GM19452 (cell line): ENCODE measurements around the gene AGXT2.
A peak's percentile ranks its signal among the peaks of the same experiment; 100 is the strongest.

ENCODE experiments used
- ATAC-seq: cut with Tn5 transposase; IDR thresholded peaks from one replicate; pipeline ENCODE4 v1.9.1; 2021; ENCODE audit not compliant: unreplicated experiment

Gene AGXT2

DNA sequence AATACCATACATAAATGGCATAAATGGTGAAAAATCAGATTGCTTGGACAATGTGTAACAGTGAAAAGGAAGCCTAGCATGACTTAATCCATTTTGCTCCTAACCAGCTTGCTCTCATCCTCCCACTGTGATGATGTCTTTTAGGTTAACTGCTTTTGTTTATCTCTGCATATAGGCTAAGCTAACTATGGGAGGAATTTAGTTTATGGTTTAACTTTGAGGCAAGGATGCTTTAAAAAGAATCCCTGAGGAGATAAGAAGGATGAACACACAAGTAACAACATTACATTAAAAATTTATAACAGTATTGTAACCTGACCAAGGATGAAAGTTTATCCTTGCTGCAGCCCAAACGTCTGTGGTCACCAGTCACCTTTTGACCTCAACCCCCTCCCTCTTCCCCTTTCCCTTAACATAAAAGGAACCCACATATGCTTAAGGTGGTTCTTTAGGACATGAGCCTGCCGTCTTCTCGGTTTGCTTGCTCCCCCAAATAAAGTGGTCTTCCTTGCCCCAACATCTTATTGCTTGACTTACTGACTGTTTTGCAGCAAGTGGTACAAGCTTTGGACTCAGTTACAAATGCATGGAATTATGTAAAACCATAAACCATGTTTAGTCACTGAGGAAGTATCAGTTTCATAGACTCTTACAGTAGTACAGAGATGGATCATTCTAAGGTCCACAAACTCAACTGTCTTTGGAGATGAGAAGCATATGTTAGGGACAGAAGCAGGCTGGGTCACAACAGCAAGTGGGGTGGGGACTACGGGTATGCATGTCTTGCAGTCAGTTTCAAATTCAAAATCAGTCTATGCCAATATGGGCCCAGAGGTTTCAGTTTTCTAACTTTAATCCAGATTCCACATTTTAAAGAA is 31.3 kb downstream of the AGXT2 start:
- ATAC-seq, result peak; percentile 80

DNA sequence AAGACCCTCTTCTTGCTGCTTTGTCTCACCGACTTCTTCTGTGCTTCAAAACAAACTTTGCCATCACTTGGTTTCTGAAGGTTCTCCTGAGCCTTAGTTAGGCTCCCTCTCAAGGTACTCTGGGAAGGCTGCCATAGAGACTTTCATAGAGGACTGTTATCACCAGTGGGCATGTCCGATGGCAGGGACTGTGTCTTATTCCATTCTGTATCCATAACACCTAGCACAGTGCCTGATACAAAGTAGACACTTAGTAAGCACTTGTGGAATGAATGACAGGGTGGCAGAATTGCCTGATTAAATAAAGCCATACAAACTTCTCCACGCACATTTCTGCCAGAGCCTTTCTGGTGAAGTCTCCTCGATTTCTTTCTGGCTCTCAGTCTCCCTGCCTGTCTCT is 32.7 kb downstream of the AGXT2 start:
- ATAC-seq, result no peak

DNA sequence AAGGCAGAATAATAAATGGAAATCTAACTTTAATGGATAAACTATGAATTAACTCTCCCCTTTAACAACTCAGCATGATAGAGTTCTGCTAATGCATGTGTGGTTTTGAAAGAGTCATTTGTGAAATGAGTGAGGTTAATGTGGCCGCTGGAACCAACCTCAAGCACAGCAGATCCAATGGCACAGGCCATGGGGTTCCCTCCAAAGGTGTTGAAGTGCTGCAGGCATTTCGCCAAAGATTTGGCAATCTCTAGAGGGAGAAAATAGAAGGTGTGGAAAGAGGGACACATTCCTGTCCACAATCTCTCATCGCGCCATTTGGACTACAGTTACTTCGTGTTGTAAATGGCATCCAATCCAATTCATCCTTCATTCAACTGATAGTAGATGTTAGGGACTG is 35.0 kb downstream of the AGXT2 start:
- ATAC-seq, result no peak

DNA sequence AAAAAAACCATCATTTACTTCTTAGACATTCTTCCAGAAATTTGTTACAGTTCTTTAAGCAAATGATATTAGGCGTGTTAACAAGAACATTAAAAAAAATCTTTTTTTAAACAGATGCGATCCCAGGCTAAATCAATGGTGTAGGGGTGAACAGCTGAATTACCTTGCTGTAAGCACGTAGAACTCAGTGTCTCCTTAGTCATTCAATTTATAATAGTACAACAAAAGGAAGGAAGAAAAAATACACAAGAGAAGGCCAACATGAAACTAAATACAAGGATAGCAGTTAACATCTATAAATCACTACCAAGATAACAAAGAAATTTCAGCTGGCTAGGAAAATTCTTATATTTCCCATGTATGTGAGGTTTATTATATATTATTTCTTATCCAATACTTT is 35.4 kb downstream of the AGXT2 start:
- no peak for ATAC-seq

DNA sequence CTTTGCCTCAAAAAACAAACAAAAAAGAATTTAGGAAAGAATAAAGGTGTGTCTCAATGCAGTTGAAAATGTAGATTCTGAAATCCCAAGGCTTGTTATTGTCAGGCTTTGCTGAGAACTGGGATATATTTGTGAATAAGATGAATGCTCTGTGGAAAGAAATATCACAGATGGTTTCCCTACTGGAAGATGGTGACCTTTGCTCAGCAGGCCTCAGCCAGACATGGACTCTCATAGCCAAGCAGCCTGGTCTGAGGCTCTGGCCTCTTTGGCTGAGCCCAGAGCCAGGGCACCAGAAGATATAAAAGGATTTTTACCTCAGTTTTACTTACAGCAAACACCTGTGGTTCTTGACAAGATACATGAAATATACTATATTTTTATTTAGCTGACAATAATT is 37.1 kb downstream of the AGXT2 start:
- ATAC-seq, result no peak

DNA sequence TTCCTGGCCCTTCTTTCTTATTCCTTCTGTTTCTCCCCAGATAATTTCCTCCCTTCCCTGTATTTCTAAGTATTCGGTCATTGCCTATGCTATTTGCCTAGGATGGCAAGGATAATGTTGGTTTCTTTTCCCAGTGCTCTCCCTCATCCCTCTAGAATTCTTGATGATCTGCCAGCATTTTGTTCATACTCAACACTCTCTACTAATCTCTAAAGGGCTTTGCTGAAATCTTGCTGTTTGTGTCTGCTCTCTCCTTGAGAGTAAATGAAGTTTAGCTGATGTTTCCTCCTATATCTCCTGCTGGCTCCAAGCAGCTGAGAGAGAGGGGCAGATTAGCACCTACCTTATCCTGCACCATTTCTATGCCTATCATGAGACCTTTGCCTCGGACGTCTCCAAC is 38.1 kb downstream of the AGXT2 start:
- no peak for ATAC-seq

DNA sequence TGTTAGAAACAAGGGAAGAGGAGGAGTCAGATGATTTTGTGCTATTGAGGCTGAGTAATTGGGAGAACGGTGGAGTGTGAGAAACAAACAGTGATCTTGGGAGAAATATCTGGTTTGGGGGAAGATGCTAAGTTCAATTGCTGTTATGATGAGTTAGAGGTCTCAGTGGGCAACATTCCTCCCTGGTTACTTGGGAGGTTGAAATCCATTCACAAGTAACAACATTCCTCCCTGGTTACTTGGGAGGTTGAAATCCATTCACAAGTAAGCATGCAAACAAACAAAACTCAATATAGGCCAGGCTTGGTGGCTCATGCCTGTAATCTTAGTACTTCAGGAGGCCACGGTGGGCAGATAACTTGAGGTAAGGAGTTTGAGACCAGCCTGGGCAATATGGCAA is 38.7 kb downstream of the AGXT2 start:
- no peak for ATAC-seq

DNA sequence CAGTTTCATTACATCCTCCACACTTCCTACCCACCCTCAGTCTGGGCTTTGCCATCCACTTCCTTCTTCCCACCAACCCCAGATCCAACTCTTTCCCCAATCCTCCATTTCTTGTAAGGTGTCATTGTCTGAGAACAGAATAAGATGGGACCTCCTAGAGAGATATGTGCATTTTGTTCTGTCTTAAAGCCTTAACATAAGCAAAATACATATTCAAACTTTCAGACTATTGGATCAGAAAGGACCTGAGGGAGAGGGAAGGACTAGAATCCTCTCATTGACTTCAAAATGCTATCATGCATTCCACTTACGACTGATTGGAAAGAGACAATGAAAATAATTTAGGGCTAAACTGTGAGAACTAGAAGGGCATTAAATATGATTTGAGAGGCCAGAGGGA is 43.0 kb downstream of the AGXT2 start:
- ATAC-seq, result no peak

DNA sequence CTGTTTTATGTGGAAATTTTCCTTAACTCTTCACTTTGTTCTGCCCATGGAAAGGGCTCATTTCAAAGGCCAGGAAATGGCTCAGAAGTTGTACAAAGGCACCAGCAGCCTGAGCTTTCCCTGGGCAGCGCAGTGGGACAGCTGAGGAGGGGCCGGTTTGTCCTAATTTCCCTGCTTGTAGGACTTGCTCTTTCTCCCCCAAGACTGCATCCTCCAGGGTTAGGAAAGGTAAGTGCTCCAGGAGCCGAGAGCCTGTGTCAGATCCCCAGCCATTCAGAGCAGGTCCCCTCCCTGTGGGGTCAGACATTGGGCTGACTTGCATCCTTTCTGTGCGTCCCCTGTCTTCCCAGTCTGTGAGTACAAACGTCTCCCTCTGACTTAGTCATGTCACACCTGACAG is 43.5 kb downstream of the AGXT2 start:
- ATAC-seq, result no peak

DNA sequence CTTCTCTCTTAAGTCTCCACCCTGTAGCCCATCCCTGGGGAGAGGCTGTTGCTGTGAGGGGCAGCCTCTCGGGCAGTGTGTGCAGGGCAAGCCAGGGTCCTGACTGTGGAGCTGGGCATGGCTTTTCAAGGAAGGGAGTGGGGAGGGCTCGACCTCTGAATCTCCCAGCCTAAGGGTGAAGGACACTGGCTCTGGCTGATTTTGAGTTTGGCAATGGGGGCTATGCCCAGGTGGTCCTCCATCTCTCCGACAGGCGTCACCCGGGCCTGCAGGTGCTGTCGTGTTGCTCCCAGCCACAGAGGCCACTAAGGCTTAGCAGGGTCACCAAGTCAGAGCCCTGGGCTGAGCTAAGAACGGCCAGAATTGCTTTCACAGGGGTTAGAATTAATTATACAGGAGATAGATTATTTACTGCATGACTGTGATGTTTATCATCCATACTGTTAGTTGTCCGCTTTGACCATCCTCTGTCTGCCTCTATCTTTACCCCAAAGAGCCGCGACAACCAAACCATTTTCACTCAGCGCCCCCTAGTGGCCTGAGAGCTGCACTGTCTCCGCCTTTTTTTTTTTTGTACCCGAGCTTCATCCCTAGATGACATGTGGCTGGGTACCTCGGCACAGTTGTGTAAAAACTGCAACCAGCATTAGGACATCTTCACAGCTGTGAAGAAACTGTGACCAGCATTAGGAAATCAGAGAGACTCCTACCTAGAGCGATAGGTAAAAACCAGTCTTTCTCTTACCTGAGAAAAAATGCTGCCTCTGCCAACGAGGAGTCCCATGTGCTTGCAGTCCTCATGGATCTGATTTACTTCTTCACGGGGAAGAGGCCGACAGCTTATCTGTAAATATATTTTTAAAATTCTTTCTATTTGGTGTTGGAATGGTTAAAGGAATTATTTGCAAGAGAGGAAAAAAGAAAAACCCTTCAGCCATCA is 44.5 kb downstream of the AGXT2 start:
- ATAC-seq, result peak; percentile 72

DNA sequence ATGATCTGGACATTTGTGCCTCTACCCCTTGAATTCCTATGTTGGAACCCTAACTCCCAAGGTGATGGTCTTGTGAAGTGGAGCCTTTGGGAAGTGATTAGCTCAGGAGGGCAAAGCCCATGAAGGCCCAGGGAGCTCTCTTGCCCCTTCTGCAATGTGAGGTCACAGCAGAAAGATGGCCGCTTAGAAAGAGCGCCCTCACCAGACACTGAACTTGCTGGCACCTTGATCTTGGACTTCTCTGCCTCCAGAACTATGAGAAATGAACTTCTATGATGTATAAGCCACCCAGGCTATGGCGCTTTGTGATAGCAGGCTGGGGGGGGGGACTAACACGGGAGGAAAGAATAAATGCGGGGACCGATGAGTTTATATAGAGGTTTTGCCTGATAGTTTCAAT is 45.3 kb downstream of the AGXT2 start:
- no peak for ATAC-seq

DNA sequence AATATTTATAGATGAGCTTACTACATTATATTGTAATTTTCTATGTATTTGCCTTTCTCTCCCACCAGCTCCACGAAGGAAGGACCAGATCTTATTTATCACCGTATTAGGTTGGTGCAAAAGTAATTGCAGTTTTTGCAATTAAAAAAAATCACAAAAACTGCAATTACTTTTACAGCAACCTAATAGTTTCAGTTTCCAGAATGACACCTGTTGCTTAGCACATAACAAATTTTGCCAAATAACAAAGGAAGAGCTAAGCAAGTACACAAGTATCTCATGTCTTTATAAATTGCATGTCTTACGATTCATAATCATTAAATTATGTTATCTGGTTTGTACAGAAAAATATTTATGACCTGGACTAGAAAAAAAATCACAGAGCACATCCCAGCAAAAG is 45.9 kb downstream of the AGXT2 start:
- ATAC-seq, result no peak

DNA sequence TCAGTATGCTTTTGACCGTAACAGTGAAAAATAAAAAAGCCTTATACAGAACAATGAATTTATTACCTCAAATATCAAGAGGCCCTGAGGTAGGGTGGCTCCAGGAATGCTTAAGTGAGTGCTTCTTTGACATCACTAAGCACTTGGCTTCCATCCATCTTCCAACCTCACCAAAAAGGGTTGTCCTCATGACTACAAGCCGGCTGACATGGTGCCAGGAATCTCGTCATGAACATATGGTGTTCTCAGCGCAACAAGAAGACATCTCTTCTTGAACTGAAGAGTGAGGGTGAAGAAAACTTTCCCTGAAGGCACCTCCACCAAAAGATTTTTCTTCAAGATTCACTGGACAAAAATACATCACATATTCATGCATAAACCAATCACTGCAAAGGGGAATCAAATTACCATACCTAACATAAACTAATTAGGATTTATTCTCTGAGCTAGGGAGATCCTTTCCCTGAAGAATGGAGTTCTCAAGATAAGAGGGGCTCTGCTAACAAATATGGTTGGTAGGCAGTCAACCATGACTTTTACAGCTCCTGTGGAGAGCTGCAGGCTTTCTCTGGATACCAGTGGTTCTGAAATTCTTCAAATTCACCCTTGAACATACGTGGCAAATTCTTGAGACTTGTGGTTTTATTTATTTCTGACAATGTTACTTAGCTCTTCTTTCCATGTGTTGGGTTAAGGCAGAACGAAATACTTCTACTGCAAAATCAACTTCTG is 49.5 kb downstream of the AGXT2 start:
- ATAC-seq, result no peak

DNA sequence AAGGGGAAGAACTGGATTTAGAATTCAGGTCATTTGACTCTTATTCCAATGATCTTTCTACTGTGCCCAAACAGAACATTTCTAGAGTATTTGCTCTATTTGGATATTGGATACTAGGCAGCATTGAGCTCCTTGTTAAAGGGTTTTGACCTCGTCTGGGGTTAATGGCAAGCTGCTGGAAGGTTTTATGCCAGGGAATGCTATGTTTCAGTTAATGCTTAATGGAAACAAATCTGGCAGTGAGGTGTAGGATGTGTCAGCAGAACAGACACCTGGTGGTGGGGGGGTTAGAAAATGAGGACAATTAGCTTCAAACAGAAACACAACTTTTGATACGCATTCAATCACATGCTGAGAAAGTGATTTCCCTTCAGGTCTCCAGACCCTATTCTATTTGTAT is 51.5 kb downstream of the AGXT2 start:
- no peak for ATAC-seq

DNA sequence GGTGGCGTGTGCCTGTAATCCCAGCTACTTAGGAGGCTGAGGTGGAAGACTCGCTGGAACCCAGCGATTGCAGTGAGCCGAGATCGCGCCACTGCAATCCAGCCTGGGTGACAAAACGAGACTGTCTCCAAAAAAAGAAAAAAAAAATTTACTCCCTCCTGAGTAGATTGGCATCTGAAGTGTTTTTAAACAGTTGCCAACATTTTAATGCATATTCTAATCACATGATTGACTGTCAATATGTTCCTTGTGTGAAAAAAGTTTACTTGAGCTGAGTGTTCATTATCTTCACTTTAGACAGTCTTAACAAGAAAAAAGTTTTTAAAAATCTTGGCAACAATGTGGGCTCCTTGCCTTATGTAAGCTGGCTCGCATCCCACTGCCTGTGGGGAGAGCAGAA is 53.8 kb downstream of the AGXT2 start:
- ATAC-seq, result no peak

DNA sequence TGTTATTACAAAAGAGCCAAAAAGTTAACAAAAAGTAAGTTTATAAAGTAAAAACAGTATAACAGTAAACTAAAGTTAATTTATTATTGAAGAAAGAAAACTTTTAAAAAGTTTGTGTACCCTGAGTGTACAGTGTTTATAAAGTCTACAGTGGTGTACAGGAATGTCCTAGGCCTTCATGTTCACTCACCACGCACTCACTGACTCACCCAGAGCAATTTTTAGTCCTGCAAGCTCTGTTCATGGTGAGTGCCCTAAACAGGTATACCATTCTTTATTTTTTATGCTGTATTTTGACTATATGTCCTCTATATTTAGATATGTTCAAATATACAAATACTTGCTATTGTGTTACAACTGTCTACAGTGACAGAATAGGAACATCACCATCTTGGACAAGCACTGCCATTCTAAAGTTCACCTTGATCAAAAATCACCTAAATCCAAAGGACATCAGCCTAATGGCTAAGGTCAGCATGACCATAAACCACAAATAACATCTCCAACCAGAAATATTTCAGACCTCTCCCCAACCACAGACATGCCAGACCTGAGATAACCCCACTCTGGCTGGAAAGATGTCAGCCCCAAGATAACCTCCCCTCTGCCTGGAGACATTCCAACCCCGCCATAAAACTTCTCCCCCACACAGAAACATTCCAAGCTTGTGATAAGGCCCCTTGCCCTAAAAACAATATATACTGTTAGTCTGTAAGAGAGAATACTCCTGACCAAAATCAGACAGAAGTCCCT is 56.1 kb downstream of the AGXT2 start:
- no peak for ATAC-seq

DNA sequence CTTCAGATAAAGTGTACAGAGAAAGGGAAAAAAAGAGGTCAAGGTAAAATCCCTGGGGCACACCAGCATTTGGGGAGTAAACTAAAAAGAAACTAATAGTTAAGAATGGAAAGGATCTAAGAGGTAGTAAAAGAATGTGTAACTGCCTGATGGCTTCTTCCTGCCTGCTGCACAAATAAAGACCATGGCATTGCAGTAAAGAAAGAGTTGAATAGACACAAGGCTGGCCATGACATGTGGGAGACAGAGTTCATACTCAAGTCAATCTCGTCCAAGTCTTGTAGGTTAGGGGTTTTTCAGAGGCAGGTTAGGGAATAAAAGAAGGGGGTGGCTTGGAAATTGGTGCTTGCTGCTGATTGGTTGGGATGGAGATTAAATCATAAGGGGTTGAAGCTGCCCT is 60.8 kb downstream of the AGXT2 start:
- no peak for ATAC-seq

DNA sequence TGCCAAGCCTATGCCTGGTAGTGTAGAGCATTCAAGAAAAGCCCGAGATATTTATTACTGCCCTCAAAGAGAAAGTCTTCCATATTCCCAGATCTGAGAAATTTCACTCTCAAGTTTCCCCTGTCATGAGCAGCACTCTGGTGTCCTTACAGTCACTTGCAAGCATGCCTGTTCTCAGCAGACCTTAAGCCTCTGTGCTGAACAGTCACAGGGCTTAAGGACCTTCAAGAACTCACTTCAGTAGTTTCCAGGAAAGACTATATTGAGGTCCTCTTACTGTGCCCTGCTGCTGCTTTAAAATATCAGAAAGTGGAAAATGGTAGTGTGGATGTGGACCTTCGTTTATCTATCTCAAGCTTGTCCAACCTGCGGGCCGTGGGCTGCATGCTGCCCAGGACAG is 64.9 kb downstream of the AGXT2 start:
- ATAC-seq, result no peak

DNA sequence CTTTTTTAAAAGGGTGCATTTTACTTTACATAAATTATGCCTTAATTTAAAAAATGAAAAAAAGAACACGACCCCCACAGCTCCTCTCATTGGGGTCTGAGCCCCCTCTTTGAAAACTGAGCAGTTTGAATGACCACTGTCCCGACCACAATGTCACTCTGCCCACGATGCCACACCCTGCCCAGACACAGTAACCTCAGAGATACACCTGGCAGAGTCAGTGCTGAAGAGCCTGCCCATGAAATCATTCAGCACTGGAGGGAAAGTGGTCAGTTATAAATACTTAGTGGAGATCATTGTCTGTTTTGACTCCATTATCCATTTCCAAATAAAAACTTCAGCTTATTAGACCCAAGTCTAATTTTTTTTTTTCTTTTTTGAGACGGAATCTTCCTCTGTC is 69.1 kb downstream of the AGXT2 start:
- ATAC-seq, result peak; percentile 40

DNA sequence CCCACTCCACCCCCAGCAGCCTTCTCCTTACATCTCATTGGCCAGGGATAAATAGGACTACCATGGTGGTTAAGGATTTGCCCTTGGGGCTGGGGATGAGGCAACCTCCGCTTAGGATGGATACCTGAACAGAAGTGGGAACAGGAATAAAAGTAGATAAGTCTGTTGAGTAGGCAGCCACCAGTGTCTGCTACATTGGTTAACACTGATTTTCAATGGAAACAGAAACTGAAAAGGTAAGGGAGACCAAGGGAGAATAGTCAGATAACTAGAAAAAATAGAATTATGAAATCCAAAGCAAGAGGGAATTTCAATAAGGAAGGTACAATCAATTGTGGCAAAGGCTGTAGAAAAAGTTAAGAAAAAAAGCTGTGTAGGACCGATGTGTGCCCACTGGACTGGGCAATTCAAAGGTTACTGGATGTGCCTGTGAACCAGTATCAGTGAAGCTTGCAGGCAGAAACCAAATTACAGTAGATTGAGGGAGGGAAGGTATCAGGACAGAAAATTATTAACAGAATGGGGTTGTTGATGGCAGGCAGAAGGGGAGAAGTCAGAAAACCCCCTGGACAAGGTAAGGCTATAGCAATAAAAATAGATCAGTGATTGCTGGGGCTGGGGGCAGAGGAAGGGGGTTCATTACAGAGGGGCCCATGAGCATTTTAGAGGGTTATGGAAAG is 69.7 kb downstream of the AGXT2 start:
- ATAC-seq, result peak; percentile 86
